WTC11 (cell line): Measurements from ENCODE around the gene NAV2.

Experiments used
- ELF4 ChIP-seq: sonication (generic); formaldehyde crosslinking; IDR thresholded peaks from 2 replicates; pipeline ENCODE4 v1.8.1; 2022; ENCODE audit warnings: low read depth, mild to moderate bottlenecking, moderate library complexity, missing genetic modification reagents
- ESRRA ChIP-seq: sonication (generic); formaldehyde crosslinking; IDR thresholded peaks from 2 replicates; pipeline ENCODE4 v1.8.1; 2022; ENCODE audit warnings: mild to moderate bottlenecking, missing genetic modification reagents, borderline replicate concordance
- ZNF138 ChIP-seq: sonication (generic); formaldehyde crosslinking; conservative IDR thresholded peaks from 2 replicates; pipeline ENCODE4 v1.8.1; 2022; ENCODE audit warnings: mild to moderate bottlenecking, moderate library complexity, missing genetic modification reagents
- TF ChIP-seq, protein P1 (sequence below): sonication (generic); formaldehyde crosslinking; IDR thresholded peaks from 2 replicates; pipeline ENCODE4 v1.8.0; 2022; ENCODE audit warnings: mild to moderate bottlenecking, missing genetic modification reagents
- TF ChIP-seq, protein P2 (sequence below): fragments of 200-600 bp; IDR thresholded peaks from 2 replicates; pipeline ENCODE4 v1.8.0; 2022; ENCODE audit warnings: antibody characterized with exemption
- TF ChIP-seq, protein P3 (sequence below): sonication (generic); formaldehyde crosslinking; IDR thresholded peaks from 2 replicates; pipeline ENCODE4 v1.8.0; 2023; ENCODE audit warnings: missing genetic modification reagents
- TF ChIP-seq, protein P4 (sequence below): sonication (generic); formaldehyde crosslinking; conservative IDR thresholded peaks from 2 replicates; pipeline ENCODE4 v1.8.1; 2022; ENCODE audit warnings: mild to moderate bottlenecking, missing genetic modification reagents
- TF ChIP-seq, protein P5 (sequence below): sonication (generic); formaldehyde crosslinking; conservative IDR thresholded peaks from 2 replicates; pipeline ENCODE4 v1.8.1; 2023; ENCODE audit warnings: mild to moderate bottlenecking, low read depth, missing genetic modification reagents, moderate library complexity

DNA sequence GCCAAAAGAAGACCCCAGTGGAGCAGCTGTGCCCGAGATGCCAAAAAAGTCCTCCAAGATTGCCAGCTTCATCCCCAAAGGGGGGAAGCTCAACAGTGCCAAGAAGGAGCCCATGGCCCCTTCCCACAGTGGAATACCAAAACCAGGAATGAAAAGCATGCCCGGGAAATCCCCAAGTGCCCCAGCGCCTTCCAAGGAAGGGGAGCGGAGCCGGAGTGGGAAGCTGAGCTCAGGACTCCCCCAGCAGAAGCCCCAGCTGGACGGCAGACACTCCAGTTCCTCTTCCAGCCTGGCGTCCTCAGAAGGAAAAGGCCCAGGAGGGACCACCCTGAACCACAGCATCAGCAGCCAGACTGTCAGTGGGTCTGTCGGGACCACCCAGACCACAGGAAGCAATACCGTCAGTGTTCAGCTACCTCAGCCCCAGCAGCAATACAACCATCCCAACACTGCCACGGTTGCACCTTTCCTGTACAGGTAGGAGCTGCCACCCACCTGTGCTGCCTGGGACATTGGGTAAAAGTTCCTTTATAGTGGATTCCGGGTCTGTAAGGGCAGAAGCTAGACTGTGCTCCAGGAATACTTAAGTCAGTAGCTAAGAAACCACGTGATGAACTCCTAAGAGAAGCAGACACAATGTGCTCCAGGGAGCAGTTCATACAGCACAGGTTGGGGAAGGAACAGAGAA lies 221.3 kb downstream of the NAV2 start:
- TF ChIP-seq, protein P1, sequence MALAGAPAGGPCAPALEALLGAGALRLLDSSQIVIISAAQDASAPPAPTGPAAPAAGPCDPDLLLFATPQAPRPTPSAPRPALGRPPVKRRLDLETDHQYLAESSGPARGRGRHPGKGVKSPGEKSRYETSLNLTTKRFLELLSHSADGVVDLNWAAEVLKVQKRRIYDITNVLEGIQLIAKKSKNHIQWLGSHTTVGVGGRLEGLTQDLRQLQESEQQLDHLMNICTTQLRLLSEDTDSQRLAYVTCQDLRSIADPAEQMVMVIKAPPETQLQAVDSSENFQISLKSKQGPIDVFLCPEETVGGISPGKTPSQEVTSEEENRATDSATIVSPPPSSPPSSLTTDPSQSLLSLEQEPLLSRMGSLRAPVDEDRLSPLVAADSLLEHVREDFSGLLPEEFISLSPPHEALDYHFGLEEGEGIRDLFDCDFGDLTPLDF (CRISPR knock-in tag): no peak
- TF ChIP-seq, protein P2, sequence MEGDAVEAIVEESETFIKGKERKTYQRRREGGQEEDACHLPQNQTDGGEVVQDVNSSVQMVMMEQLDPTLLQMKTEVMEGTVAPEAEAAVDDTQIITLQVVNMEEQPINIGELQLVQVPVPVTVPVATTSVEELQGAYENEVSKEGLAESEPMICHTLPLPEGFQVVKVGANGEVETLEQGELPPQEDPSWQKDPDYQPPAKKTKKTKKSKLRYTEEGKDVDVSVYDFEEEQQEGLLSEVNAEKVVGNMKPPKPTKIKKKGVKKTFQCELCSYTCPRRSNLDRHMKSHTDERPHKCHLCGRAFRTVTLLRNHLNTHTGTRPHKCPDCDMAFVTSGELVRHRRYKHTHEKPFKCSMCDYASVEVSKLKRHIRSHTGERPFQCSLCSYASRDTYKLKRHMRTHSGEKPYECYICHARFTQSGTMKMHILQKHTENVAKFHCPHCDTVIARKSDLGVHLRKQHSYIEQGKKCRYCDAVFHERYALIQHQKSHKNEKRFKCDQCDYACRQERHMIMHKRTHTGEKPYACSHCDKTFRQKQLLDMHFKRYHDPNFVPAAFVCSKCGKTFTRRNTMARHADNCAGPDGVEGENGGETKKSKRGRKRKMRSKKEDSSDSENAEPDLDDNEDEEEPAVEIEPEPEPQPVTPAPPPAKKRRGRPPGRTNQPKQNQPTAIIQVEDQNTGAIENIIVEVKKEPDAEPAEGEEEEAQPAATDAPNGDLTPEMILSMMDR: no peak
- TF ChIP-seq ELF4 (CRISPR knock-in tag): no peak
- TF ChIP-seq, protein P3, sequence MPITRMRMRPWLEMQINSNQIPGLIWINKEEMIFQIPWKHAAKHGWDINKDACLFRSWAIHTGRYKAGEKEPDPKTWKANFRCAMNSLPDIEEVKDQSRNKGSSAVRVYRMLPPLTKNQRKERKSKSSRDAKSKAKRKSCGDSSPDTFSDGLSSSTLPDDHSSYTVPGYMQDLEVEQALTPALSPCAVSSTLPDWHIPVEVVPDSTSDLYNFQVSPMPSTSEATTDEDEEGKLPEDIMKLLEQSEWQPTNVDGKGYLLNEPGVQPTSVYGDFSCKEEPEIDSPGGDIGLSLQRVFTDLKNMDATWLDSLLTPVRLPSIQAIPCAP: no peak
- TF ChIP-seq, protein P4, sequence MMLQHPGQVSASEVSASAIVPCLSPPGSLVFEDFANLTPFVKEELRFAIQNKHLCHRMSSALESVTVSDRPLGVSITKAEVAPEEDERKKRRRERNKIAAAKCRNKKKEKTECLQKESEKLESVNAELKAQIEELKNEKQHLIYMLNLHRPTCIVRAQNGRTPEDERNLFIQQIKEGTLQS (CRISPR knock-in tag): no peak
- TF ChIP-seq, protein P5, sequence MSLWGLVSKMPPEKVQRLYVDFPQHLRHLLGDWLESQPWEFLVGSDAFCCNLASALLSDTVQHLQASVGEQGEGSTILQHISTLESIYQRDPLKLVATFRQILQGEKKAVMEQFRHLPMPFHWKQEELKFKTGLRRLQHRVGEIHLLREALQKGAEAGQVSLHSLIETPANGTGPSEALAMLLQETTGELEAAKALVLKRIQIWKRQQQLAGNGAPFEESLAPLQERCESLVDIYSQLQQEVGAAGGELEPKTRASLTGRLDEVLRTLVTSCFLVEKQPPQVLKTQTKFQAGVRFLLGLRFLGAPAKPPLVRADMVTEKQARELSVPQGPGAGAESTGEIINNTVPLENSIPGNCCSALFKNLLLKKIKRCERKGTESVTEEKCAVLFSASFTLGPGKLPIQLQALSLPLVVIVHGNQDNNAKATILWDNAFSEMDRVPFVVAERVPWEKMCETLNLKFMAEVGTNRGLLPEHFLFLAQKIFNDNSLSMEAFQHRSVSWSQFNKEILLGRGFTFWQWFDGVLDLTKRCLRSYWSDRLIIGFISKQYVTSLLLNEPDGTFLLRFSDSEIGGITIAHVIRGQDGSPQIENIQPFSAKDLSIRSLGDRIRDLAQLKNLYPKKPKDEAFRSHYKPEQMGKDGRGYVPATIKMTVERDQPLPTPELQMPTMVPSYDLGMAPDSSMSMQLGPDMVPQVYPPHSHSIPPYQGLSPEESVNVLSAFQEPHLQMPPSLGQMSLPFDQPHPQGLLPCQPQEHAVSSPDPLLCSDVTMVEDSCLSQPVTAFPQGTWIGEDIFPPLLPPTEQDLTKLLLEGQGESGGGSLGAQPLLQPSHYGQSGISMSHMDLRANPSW (CRISPR knock-in tag): no peak
- TF ChIP-seq ZNF138 (CRISPR knock-in tag): no peak
- no peak for TF ChIP-seq ESRRA (CRISPR knock-in tag)
